ENCODE data around the gene LMF1.

LMF1 gene

DNA sequence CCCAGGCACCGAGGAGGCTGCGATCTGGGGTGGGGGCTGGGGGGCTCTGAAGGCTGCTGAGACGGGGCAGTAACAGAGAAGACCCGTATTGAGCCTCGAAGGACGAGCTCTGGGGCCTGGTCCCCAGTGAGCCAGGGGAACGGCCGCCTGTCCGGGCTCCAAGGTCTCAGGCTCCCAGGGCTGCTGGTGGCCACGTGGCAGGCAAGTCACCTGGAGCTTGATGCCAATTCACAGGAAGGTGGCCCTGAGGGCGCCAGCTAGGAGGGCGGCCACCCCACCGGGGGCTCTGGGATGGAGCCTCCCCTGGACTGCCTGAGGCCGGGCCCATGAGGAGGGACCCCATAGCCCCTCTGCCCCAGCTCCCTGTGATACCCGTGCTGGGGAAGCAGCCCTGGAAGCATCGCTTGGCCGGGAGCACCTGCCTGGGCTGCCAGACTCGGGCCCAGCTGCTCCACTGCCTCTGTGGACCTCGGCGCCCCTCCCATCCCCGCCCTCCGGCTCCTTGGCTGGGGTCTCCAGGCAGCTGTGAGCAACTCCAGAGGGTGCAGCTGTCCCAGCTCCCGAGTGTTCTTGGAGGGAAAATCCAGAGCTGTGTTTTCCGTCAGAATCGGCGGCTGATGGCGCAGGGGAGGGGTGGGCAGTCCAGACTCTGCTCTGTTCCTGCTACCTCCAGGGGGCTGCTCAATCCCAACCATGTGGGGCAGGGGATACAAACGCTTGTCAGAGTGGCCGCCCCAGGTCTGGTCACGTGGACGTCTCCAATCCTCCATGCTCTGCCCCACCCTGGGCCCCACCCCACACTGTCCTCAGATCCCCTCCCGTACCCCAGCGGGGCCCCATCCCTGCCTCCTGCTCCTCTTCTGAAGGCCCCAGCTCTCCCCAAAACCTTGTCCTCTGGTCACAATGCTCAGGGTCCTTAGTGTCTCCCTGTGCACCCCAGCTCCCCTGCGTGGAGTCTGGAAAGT lies 103.1 kb downstream of the LMF1 start:
- no peaks in the 10 kb centered on the region for H3K36me3 ChIP-seq (replicated peaks; ENCODE audit: low read depth, low read length)
- no peaks in the 10 kb centered on the region for H3K79me2 ChIP-seq (ENCODE audit: low read length)
- TF ChIP-seq EZH2phosphoT487 (IDR thresholded peaks at IDR 0.05; ENCODE audit: low read depth): no peak
- TF ChIP-seq, protein P1, sequence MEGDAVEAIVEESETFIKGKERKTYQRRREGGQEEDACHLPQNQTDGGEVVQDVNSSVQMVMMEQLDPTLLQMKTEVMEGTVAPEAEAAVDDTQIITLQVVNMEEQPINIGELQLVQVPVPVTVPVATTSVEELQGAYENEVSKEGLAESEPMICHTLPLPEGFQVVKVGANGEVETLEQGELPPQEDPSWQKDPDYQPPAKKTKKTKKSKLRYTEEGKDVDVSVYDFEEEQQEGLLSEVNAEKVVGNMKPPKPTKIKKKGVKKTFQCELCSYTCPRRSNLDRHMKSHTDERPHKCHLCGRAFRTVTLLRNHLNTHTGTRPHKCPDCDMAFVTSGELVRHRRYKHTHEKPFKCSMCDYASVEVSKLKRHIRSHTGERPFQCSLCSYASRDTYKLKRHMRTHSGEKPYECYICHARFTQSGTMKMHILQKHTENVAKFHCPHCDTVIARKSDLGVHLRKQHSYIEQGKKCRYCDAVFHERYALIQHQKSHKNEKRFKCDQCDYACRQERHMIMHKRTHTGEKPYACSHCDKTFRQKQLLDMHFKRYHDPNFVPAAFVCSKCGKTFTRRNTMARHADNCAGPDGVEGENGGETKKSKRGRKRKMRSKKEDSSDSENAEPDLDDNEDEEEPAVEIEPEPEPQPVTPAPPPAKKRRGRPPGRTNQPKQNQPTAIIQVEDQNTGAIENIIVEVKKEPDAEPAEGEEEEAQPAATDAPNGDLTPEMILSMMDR (IDR thresholded peaks at IDR 0.05; ENCODE audit: low read depth, low read length): no peak
- H4K20me1 ChIP-seq (ENCODE audit: insufficient read depth, low read length): no peaks in the 10 kb centered on the region
- H3K9ac ChIP-seq (ENCODE audit: low read length): no peak overlapping the region
- H2AFZ ChIP-seq (ENCODE audit: low read depth, low read length): no peak overlapping the region
- no peak overlapping the region for H3K27ac ChIP-seq (ENCODE audit: low read length)
- H3K27me3 ChIP-seq (ENCODE audit: low read depth, low read length): no peaks in the 10 kb centered on the region
- H3K9me3 ChIP-seq (ENCODE audit: insufficient read depth, low read length): no peaks in the 10 kb centered on the region
- no peak overlapping the region for H3K4me2 ChIP-seq (ENCODE audit: low read length)
- H3K4me3 ChIP-seq (ENCODE audit: low read length): no peak overlapping the region
- H3K4me1 ChIP-seq (ENCODE audit: low read length): peaks cover 12% of the 10 kb centered on the region

DNA sequence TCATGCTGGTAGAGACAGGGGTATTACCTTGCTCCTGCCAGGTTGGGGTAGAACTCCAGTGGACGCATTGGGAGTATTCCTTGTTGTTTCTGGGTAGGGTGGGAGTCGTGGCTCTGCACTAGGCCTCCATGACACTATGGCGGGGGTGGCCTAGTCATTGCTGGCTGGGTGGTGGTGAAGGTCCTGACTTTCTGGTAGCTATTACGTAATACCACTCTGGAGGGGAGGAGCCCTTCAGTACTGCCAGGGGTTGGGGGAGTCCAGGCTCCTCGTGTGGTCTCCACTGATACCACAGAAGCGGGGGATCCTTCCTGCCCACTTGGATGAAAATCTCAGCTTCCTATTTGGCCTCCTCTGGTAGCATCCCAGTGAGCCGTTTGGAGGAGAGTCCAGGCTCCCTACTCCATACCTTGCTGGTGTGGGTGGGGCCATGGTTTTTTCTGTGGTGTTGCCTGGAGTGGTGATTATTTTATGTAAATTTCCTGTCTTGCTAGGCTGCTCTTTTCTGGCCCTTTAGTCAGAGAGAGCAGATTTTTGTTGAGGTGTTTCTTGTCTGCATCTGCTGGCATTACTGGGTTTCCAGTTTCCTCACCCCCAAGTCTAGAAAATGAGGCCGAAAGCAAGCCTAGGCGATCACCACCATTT lies 104.4 kb downstream of the LMF1 start:
- Histone ChIP-seq H3K9ac (ENCODE audit: low read length) (no peak overlapping the region), H3K4me3 (ENCODE audit: low read length) (no peak overlapping the region), H3K79me2 (ENCODE audit: low read length) (no peaks in the 10 kb centered on the region), H3K27me3 (ENCODE audit: low read depth, low read length) (no peaks in the 10 kb centered on the region), H3K9me3 (ENCODE audit: insufficient read depth, low read length) (no peaks in the 10 kb centered on the region), H3K4me2 (ENCODE audit: low read length) (no peak overlapping the region), H3K4me1 (ENCODE audit: low read length) (peaks cover 12% of the 10 kb centered on the region), H3K36me3 (replicated peaks; ENCODE audit: low read depth, low read length) (no peaks in the 10 kb centered on the region), H4K20me1 (ENCODE audit: insufficient read depth, low read length) (no peaks in the 10 kb centered on the region), H3K27ac (ENCODE audit: low read length) (no peak overlapping the region), H2AFZ (ENCODE audit: low read depth, low read length) (no peak overlapping the region)
- TF ChIP-seq EZH2phosphoT487 (IDR thresholded peaks at IDR 0.05; ENCODE audit: low read depth): no peak
- TF ChIP-seq, protein P1 (IDR thresholded peaks at IDR 0.05; ENCODE audit: low read depth, low read length): no peak

DNA sequence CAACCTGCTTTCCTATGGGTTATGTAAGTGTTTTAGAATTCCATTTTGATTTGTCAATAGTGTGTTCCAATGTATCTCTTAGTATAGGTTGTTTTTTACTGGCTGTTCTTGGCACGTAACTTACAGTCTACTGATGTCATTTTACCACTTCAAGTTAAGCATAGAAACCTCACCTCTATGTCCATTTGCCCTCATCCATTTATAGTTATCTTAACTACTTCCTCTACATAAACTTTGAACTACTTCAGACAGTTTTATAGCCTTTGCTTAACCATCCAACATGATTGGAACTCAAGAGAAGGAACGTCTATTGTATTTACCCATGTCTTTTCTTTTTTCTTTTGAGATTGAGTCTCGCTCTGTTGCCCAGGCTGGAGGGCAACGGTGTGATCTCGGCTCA lies 105.8 kb downstream of the LMF1 start:
- Histone ChIP-seq H3K9ac (ENCODE audit: low read length) (no peak overlapping the region), H2AFZ (ENCODE audit: low read depth, low read length) (no peak overlapping the region), H3K27me3 (ENCODE audit: low read depth, low read length) (no peaks in the 10 kb centered on the region), H3K4me2 (ENCODE audit: low read length) (no peak overlapping the region), H3K4me3 (ENCODE audit: low read length) (no peak overlapping the region), H3K27ac (ENCODE audit: low read length) (no peak overlapping the region), H3K36me3 (replicated peaks; ENCODE audit: low read depth, low read length) (no peaks in the 10 kb centered on the region), H3K9me3 (ENCODE audit: insufficient read depth, low read length) (no peaks in the 10 kb centered on the region), H3K4me1 (ENCODE audit: low read length) (peaks cover 12% of the 10 kb centered on the region), H4K20me1 (ENCODE audit: insufficient read depth, low read length) (no peaks in the 10 kb centered on the region), H3K79me2 (ENCODE audit: low read length) (no peaks in the 10 kb centered on the region)
- no peak for TF ChIP-seq EZH2phosphoT487 (IDR thresholded peaks at IDR 0.05; ENCODE audit: low read depth)
- TF ChIP-seq, protein P1 (IDR thresholded peaks at IDR 0.05; ENCODE audit: low read depth, low read length): no peak

DNA sequence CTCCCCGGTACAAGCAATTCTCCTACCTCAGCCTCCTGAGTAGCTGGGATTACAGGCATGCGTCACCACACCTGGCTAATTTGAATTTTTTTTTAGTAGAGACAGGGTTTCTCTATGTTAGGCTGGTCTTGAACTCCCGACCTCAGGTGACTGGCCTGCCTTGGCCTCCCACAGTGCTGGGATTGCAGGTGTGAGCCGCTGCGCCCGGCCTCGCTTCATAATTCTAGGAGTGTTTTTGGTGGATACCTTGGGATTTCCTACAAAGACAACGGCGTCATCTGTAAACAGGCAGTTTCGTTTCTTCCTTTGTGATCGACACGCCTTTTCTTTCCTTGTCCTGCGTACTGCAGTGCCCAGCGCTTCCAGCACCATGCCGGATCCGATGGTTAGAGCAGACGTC lies 109.3 kb downstream of the LMF1 start:
- H4K20me1 ChIP-seq (ENCODE audit: insufficient read depth, low read length): no peaks in the 10 kb centered on the region
- TF ChIP-seq EZH2phosphoT487 (IDR thresholded peaks at IDR 0.05; ENCODE audit: low read depth): no peak
- TF ChIP-seq, protein P1 (IDR thresholded peaks at IDR 0.05; ENCODE audit: low read depth, low read length): no peak
- no peaks in the 10 kb centered on the region for H3K27me3 ChIP-seq (ENCODE audit: low read depth, low read length)
- H3K4me1 ChIP-seq (ENCODE audit: low read length): peaks cover 12% of the 10 kb centered on the region
- no peaks in the 10 kb centered on the region for H3K36me3 ChIP-seq (replicated peaks; ENCODE audit: low read depth, low read length)
- no peak overlapping the region for H3K4me3 ChIP-seq (ENCODE audit: low read length)
- H3K4me2 ChIP-seq (ENCODE audit: low read length): no peak overlapping the region
- H2AFZ ChIP-seq (ENCODE audit: low read depth, low read length): no peak overlapping the region
- no peak overlapping the region for H3K27ac ChIP-seq (ENCODE audit: low read length)
- H3K9ac ChIP-seq (ENCODE audit: low read length): no peak overlapping the region
- no peaks in the 10 kb centered on the region; the same call in 1 of the 2 replicates for H3K9me3 ChIP-seq (ENCODE audit: insufficient read depth, low read length)
- H3K79me2 ChIP-seq (ENCODE audit: low read length): no peaks in the 10 kb centered on the region
